GM10248 (cell line): Measurements from ENCODE around the gene CCDC78.

Experiments used
- CTCF ChIA-PET: fragments of 300-600 bp; sonication (Branson Sonifier 250); formaldehyde crosslinking; extraction: SDS; loops from one replicate; lab custom pipeline; 2021; ENCODE audit warnings: antibody characterized with exemption; lab: Yijun Ruan, JAX
- POLR2A ChIA-PET: fragments of 350-650 bp; sonication (Branson Sonifier 250); formaldehyde crosslinking; extraction: SDS; loops from one replicate; lab custom pipeline; 2020; ENCODE audit warnings: antibody characterized with exemption; lab: Yijun Ruan, JAX
- DNase-seq: peaks from one replicate; pipeline ENCODE4 v3.0.0; 2012; ENCODE audit errors: extremely low spot score
- TF ChIP-seq, protein P1 (sequence below): IDR thresholded peaks from 2 replicates; pipeline ENCODE4 v1.5.1; 2012; ENCODE audit warnings: mild to moderate bottlenecking, low read depth; ENCODE audit errors: extremely low read depth, missing control alignments, control extremely low read depth

Gene CCDC78

DNA sequence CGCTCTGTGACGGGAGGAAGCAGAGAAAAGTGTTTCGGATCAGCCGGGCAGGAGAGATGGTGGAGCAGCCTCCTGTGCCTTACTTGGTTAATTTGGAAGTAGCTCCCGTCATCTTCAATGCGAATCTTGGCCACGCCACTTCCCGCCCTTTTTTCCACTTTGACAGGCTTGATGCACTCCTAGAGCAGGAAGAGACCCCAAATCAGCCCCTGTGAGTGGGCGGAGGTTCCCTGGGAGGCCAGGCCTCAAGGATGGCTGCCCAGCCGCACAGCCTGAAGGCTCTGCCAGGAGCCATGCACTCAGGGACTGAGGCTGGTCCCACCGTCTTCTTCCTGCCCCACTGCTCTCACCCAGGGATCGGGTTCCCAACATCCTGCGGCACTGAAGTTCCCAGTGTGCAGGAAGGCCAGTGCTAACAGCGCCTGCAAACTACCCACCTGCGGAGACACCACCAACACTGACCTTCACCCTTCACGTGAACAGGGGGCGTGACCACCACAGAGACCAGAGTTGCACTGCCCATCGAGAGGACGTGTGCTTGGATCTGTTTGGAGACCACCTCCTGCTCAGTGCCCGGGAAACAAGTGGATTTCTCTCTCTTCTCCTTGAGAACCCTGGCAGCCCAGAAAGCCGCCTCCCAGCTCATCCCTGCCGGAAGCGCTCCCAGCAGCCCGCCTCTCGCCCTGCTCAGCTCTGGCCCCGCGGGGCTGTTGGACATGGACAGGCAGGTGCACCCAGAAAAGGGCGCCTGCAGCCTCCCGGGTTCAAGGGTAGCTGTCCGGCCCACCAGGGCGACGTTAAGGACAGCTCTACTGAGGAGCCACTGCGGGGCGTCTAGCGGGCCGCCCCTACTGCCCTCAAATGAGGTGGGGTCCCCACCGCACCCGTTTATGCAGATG lies 13.6 kb upstream of the CCDC78 start:
- ChIA-PET POLR2A (no interaction called here), CTCF (interaction anchor here (0.7 to 5.0 kb wide), 12 partner anchors 8 to 64 kb away, joined by 3 to 15 read pairs (median 6); partner anchors contain the start of genes CHTF18, METRN and RPUSD1)
- TF ChIP-seq, protein P1, sequence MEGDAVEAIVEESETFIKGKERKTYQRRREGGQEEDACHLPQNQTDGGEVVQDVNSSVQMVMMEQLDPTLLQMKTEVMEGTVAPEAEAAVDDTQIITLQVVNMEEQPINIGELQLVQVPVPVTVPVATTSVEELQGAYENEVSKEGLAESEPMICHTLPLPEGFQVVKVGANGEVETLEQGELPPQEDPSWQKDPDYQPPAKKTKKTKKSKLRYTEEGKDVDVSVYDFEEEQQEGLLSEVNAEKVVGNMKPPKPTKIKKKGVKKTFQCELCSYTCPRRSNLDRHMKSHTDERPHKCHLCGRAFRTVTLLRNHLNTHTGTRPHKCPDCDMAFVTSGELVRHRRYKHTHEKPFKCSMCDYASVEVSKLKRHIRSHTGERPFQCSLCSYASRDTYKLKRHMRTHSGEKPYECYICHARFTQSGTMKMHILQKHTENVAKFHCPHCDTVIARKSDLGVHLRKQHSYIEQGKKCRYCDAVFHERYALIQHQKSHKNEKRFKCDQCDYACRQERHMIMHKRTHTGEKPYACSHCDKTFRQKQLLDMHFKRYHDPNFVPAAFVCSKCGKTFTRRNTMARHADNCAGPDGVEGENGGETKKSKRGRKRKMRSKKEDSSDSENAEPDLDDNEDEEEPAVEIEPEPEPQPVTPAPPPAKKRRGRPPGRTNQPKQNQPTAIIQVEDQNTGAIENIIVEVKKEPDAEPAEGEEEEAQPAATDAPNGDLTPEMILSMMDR = no peak
- no peak for DNase-seq

DNA sequence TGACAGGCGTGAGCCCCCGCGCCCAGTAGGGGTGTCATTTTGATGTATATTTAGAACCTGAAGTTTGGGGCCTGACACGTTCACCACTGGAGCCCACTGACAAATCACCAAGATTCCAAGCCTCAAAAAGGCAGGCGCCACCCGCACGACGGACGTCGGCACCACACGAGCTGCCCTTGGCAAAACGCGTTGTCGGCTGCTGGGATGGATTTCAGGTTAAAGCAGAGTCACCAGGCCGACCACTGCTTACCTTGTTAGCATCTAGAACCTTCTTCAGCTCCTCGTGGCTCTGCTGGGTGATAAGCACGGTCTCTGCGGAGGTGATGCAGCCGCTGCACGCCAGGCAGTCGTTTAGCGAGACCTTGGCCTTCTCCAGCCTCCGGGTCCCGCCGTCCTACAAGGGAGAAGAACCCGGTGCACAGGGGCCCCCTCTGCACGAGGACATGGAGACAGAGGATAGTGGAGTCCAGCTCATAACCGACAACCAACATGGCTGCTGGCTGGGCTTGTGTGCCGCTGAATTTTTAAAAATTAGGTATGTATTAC lies 10.8 kb upstream of the CCDC78 start:
- CTCF ChIA-PET = interaction anchor here (1.9 to 5.2 kb wide), 5 partner anchors 13 to 48 kb away, joined by 7 to 31 read pairs (median 9); partner anchors contain the start of genes ANTKMT and METRN
- no peak for DNase-seq
- POLR2A ChIA-PET = interaction anchor here (1.5 kb wide), 1 partner anchor 10 kb away, joined by 5 read pairs; the partner anchor contains the start of genes CCDC78 and HAGHL
- TF ChIP-seq, protein P1 = no peak

DNA sequence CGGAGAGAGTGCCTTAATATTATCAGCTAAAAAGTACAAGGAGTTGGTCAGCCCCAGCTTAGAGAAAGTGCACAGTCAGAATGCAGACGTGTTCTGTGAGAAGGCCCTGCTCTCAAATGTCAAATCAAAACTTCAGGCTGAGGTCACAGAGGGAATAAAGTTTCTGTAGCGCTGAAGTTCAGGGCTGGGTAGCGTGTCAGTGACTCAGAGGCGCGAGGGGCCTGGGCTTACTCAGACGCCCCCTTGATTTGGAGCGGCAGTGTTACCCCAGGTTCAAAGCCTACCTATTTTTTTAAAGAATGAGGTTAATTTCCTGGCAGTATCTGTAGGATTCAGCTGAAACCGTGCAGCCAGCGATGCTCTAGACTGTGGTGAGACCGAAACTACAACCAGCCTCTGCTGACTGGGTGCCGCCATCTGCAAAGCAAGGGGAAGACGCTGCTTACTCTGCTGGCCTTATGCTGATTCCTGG lies 9.8 kb upstream of the CCDC78 start:
- CTCF ChIA-PET = interaction anchor here (1.9 to 5.2 kb wide), 5 partner anchors 12 to 49 kb away, joined by 7 to 31 read pairs (median 9); partner anchors contain the start of genes ANTKMT and METRN
- TF ChIP-seq, protein P1 = no peak
- peak; percentile 62 for DNase-seq
- POLR2A ChIA-PET = interaction anchor here (0.9 to 1.5 kb wide), 3 partner anchors 9 to 1229 kb away, joined by 3 to 5 read pairs (median 3); partner anchors contain the start of genes CCDC78, HAGHL and RPS2

DNA sequence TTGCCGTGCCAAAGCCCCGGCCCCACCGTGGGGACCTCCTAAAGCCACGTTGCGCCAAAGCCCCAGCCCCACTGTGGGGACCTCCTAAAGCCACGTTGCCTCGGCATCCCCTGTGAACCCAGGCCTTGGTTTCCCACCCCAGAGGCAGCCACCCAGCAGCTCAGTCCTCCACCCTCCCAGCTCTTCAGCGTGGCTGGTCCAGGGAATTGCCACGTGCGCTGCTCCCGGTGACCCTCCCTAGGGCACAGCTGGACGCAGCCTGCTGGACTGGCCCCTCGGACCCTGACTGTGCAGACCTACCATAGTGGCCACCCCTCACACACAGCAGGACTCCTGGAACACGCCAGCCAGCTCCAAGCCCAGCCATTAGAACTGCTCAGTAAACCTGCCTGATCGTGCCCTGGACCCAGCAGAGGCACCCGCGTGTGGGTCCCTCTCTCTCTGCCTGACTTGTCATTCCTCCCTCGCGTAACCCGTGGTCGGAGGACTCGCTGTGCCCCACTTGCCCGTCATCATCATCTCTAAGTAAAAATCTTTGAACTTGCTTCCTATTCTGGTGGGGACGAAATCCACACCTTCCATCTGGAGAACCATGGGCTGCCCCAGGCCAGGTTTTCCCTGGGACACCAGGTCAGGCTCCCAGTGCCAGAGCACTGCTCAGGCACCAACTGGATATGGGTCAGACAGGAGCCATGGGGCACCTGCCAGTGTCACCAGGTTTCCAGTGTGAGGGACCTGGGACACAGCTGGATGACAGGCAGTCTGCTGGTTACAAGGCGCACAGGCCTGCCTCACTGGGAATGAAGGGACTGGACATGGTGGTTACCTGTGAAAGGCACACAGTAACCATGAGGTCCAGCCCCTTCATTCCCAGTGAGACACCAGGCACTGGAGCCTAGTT lies 9.0 kb upstream of the CCDC78 start:
- ChIA-PET POLR2A (interaction anchor here (0.9 to 1.5 kb wide), 3 partner anchors 8 to 1230 kb away, joined by 3 to 5 read pairs (median 3); partner anchors contain the start of genes CCDC78, HAGHL and RPS2), CTCF (interaction anchor here (1.9 to 5.2 kb wide), 5 partner anchors 12 to 50 kb away, joined by 7 to 31 read pairs (median 9); partner anchors contain the start of genes ANTKMT and METRN)
- TF ChIP-seq, protein P1 = no peak
- DNase-seq = no peak

DNA sequence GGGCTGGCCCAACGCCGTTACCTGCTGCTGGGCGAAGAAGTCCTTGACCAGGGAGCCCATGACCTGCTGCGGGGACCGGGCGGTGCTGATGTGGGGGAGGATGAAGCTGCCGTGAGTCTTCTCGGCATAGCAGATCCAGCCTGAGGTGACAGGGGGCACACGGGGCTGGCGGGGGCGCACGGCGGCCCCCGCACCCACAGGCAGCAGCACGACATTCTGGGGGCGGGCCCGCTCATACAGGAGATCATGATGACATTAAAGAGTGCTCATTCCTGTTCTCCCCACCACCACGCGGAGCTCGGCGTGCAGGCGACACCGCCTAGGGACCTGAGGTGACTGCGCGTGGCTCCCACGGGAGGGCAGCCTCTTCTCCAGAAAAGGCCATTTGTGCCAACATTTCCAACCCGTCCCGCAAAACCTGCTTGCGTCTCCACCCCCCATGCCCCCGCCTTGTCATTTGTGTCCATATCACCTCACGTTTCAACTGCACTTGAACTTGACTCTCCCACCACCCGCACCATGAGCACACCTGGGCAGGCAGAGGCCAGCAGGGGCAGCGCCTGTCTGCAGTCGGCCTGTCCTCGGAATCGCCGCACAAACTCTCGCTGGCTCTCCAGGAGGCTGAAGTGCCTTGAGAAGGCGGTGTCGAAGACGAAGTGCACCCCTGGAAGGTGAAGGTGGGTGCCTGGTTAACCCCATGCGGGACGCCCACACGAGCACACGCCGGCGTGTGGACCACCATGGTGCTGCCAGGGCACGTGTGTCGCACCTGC lies 8.2 kb upstream of the CCDC78 start:
- TF ChIP-seq, protein P1 = no peak
- POLR2A ChIA-PET = no interaction called here
- DNase-seq = no peak
- CTCF ChIA-PET = interaction anchor here (1.4 to 5.2 kb wide), 2 partner anchors 14 to 22 kb away, joined by 4 to 31 read pairs; partner anchors contain the start of gene ANTKMT
